ENCODE results near the gene OR2T10.
"Not testable (repeated sequence)": the region's sequence is repeated elsewhere in the genome, so short reads cannot be mapped to it uniquely, and the experiment has no call there.

Gene OR2T10

GRCh38 chr1:248589334-248589733 lies 8.2 kb downstream of the OR2T10 start:
- Histone ChIP-seq H3K4me1 (ENCODE audit: control insufficient read depth, insufficient read depth, low read length) (no peaks in the 10 kb centered on the region), H3K9ac (ENCODE audit: low read length) (no peak overlapping the region)

GRCh38 chr1:248585266-248585665 lies 12.2 kb downstream of the OR2T10 start:
- H3K4me1 ChIP-seq (ENCODE audit: control insufficient read depth, insufficient read depth, low read length), result no peaks in the 10 kb centered on the region

More at GRCh38 chr1:248589334-248589733, 8.2 kb downstream of the OR2T10 start:
- H3K36me3 ChIP-seq (ENCODE audit: control insufficient read depth, insufficient read depth, low read length), result no peaks in the 10 kb centered on the region
- H3K9me3 ChIP-seq (ENCODE audit: control insufficient read depth, low read length), result no peaks in the 10 kb centered on the region
- H3K4me3 ChIP-seq (ENCODE audit: low read length), result no peak overlapping the region
- H3K27me3 ChIP-seq (ENCODE audit: control insufficient read depth, insufficient read depth, low read length), result no peaks in the 10 kb centered on the region

GRCh38 chr1:248576260-248576980 lies 21.1 kb downstream of the OR2T10 start:
- H3K9me3 ChIP-seq (ENCODE audit: control insufficient read depth, low read length), result no peaks in the 10 kb centered on the region
- no peak overlapping the region for H3K9ac ChIP-seq (ENCODE audit: low read length)
- H3K27me3 ChIP-seq (ENCODE audit: control insufficient read depth, insufficient read depth, low read length), result no peaks in the 10 kb centered on the region
- H3K4me3 ChIP-seq (ENCODE audit: low read length), result no peak overlapping the region
- H3K4me1 ChIP-seq (ENCODE audit: control insufficient read depth, insufficient read depth, low read length), result no peaks in the 10 kb centered on the region
- no peaks in the 10 kb centered on the region for H3K36me3 ChIP-seq (ENCODE audit: control insufficient read depth, insufficient read depth, low read length)

More at GRCh38 chr1:248585266-248585665, 12.2 kb downstream of the OR2T10 start:
- no peaks in the 10 kb centered on the region for H3K27me3 ChIP-seq (ENCODE audit: control insufficient read depth, insufficient read depth, low read length)
- H3K9me3 ChIP-seq (ENCODE audit: control insufficient read depth, low read length), result no peaks in the 10 kb centered on the region
- no peaks in the 10 kb centered on the region for H3K36me3 ChIP-seq (ENCODE audit: control insufficient read depth, insufficient read depth, low read length)
- H3K4me3 ChIP-seq (ENCODE audit: low read length), result no peak overlapping the region
- H3K9ac ChIP-seq (ENCODE audit: low read length), result no peak overlapping the region

GRCh38 chr1:248574657-248575056 lies 22.8 kb downstream of the OR2T10 start, which contains the start of gene OR2T34:
Gene OR2T34, minus strand, starts transcription at chr1:248574757. Its CDS starts 0 bp downstream, at chr1:248574757.
- not testable (repeated sequence) for H3K36me3 ChIP-seq (ENCODE audit: control insufficient read depth, insufficient read depth, low read length); H3K27me3 ChIP-seq (ENCODE audit: control insufficient read depth, insufficient read depth, low read length); H3K9me3 ChIP-seq (ENCODE audit: control insufficient read depth, low read length); H3K4me1 ChIP-seq (ENCODE audit: control insufficient read depth, insufficient read depth, low read length); H3K9ac ChIP-seq (ENCODE audit: low read length); H3K4me3 ChIP-seq (ENCODE audit: low read length)

- H3K4me1 ChIP-seq (ENCODE audit: control insufficient read depth, insufficient read depth, low read length); H3K9ac ChIP-seq (ENCODE audit: low read length); H3K27me3 ChIP-seq (ENCODE audit: control insufficient read depth, insufficient read depth, low read length); H3K4me3 ChIP-seq (ENCODE audit: low read length); H3K36me3 ChIP-seq (ENCODE audit: control insufficient read depth, insufficient read depth, low read length); H3K9me3 ChIP-seq (ENCODE audit: control insufficient read depth, low read length): not testable (repeated sequence)
Measured at GRCh38 chr1:248573856-248574255, 23.6 kb downstream of the OR2T10 start.

- not testable (repeated sequence) for H3K4me1 ChIP-seq (ENCODE audit: control insufficient read depth, insufficient read depth, low read length); H3K9ac ChIP-seq (ENCODE audit: low read length); H3K4me3 ChIP-seq (ENCODE audit: low read length); H3K27me3 ChIP-seq (ENCODE audit: control insufficient read depth, insufficient read depth, low read length); H3K9me3 ChIP-seq (ENCODE audit: control insufficient read depth, low read length); H3K36me3 ChIP-seq (ENCODE audit: control insufficient read depth, insufficient read depth, low read length)
Measured at GRCh38 chr1:248572049-248572448, 25.5 kb downstream of the OR2T10 start.

GRCh38 chr1:248570811-248571210 lies 26.7 kb downstream of the OR2T10 start:
- not testable (repeated sequence) for H3K9me3 ChIP-seq (ENCODE audit: control insufficient read depth, low read length); H3K36me3 ChIP-seq (ENCODE audit: control insufficient read depth, insufficient read depth, low read length); H3K27me3 ChIP-seq (ENCODE audit: control insufficient read depth, insufficient read depth, low read length); H3K4me3 ChIP-seq (ENCODE audit: low read length); H3K9ac ChIP-seq (ENCODE audit: low read length); H3K4me1 ChIP-seq (ENCODE audit: control insufficient read depth, insufficient read depth, low read length)

GRCh38 chr1:248569049-248569448 lies 28.5 kb downstream of the OR2T10 start:
- not testable (repeated sequence) for H3K4me3 ChIP-seq (ENCODE audit: low read length); H3K9ac ChIP-seq (ENCODE audit: low read length); H3K27me3 ChIP-seq (ENCODE audit: control insufficient read depth, insufficient read depth, low read length); H3K9me3 ChIP-seq (ENCODE audit: control insufficient read depth, low read length); H3K4me1 ChIP-seq (ENCODE audit: control insufficient read depth, insufficient read depth, low read length); H3K36me3 ChIP-seq (ENCODE audit: control insufficient read depth, insufficient read depth, low read length)

GRCh38 chr1:248565530-248566373 lies 31.7 kb downstream of the OR2T10 start:
- H3K36me3 ChIP-seq (ENCODE audit: control insufficient read depth, insufficient read depth, low read length); H3K4me1 ChIP-seq (ENCODE audit: control insufficient read depth, insufficient read depth, low read length); H3K4me3 ChIP-seq (ENCODE audit: low read length); H3K9me3 ChIP-seq (ENCODE audit: control insufficient read depth, low read length); H3K27me3 ChIP-seq (ENCODE audit: control insufficient read depth, insufficient read depth, low read length); H3K9ac ChIP-seq (ENCODE audit: low read length): not testable (repeated sequence)

- not testable (repeated sequence) for H3K27me3 ChIP-seq (ENCODE audit: control insufficient read depth, insufficient read depth, low read length); H3K9me3 ChIP-seq (ENCODE audit: control insufficient read depth, low read length); H3K4me3 ChIP-seq (ENCODE audit: low read length); H3K4me1 ChIP-seq (ENCODE audit: control insufficient read depth, insufficient read depth, low read length); H3K9ac ChIP-seq (ENCODE audit: low read length); H3K36me3 ChIP-seq (ENCODE audit: control insufficient read depth, insufficient read depth, low read length)
Measured at GRCh38 chr1:248562672-248563071, 34.8 kb downstream of the OR2T10 start, which contains the start of gene OR2T29. Gene OR2T29, minus strand, starts transcription at chr1:248562772. Its CDS starts 3,281 bp downstream, at chr1:248559491.

- H3K9me3 ChIP-seq (ENCODE audit: control insufficient read depth, low read length); H3K4me1 ChIP-seq (ENCODE audit: control insufficient read depth, insufficient read depth, low read length); H3K4me3 ChIP-seq (ENCODE audit: low read length); H3K9ac ChIP-seq (ENCODE audit: low read length); H3K27me3 ChIP-seq (ENCODE audit: control insufficient read depth, insufficient read depth, low read length); H3K36me3 ChIP-seq (ENCODE audit: control insufficient read depth, insufficient read depth, low read length): not testable (repeated sequence)
Measured at GRCh38 chr1:248551027-248551426, 46.5 kb downstream of the OR2T10 start.

GRCh38 chr1:248547383-248547782 lies 50.1 kb downstream of the OR2T10 start:
- not testable (repeated sequence) for H3K36me3 ChIP-seq (ENCODE audit: control insufficient read depth, insufficient read depth, low read length); H3K4me1 ChIP-seq (ENCODE audit: control insufficient read depth, insufficient read depth, low read length); H3K27me3 ChIP-seq (ENCODE audit: control insufficient read depth, insufficient read depth, low read length); H3K9ac ChIP-seq (ENCODE audit: low read length); H3K9me3 ChIP-seq (ENCODE audit: control insufficient read depth, low read length); H3K4me3 ChIP-seq (ENCODE audit: low read length)
